Small intestine (tissue), 7 donors: Measurements from ENCODE around the gene CRYGA. TPM values are rescaled to one million over a fixed set of nuclear protein-coding genes. Genes with fewer than 3 reads are reported as not detected.
"Not testable (repeated sequence)": the region's sequence is repeated elsewhere in the genome, so short reads cannot be mapped to it uniquely, and the experiment has no call there.

ENCODE experiments used
- DNase-seq, 2 donors: peaks; one replicate each; pipeline versions ENCODE4 v3.0.0 to v3.0.0-alpha.2; 2013
- FAIRE-seq: peaks from 2 replicates; lab custom pipeline; 2012; peaks lifted over from hg19 to GRCh38; lab: Jason Lieb, UNC
- H3K27ac ChIP-seq, 3 donors: one replicate each; pipeline ENCODE4 v1.5.1; 2013; ENCODE audit warnings: low read length in 2 of 3, mild to moderate bottlenecking in 2 of 3, control low read depth in 1 of 3, inconsistent platforms in 1 of 3, low read depth in 1 of 3, moderate library complexity in 1 of 3
- H3K27me3 ChIP-seq, 3 donors: one replicate each; pipeline ENCODE4 v1.6.1; 2013; ENCODE audit warnings: low read length in 3 of 3, inconsistent platforms in 1 of 3; ENCODE audit not compliant: control insufficient read depth in 3 of 3, insufficient read depth in 3 of 3
- H3K36me3 ChIP-seq, 3 donors: one replicate each; pipeline ENCODE4 v1.6.1; 2013; ENCODE audit warnings: low read length in 3 of 3, inconsistent platforms in 1 of 3, low read depth in 1 of 3, mild to moderate bottlenecking in 1 of 3, moderate library complexity in 1 of 3; ENCODE audit not compliant: control insufficient read depth in 3 of 3, insufficient read depth in 2 of 3
- H3K4me1 ChIP-seq, 3 donors: one replicate each; pipeline ENCODE4 v1.6.1; 2013; ENCODE audit warnings: low read length in 2 of 3, inconsistent platforms in 1 of 3, low read depth in 1 of 3, mild to moderate bottlenecking in 1 of 3, moderate library complexity in 1 of 3; ENCODE audit not compliant: control insufficient read depth in 3 of 3, insufficient read depth in 2 of 3
- H3K4me3 ChIP-seq, 3 donors: one replicate each; pipeline ENCODE4 v1.5.1; 2013; ENCODE audit warnings: low read length in 3 of 3, control low read depth in 1 of 3, inconsistent platforms in 1 of 3, low read depth in 1 of 3, mild to moderate bottlenecking in 1 of 3, moderate library complexity in 1 of 3
- H3K9me3 ChIP-seq, 2 donors: one replicate each; pipeline ENCODE4 v1.6.1; 2013; ENCODE audit warnings: low read depth in 1 of 2, low read length in 1 of 2; ENCODE audit not compliant: control insufficient read depth in 2 of 2, insufficient read depth in 1 of 2
- WGBS, 3 donors: extraction: QIAGEN DNeasy Blood & Tissue Kit; methylation state at CpG; one replicate each; pipeline ENCODE4 v1.1.7; 2013; 5-methylcytosine and 5-hydroxymethylcytosine counted together
- polyA plus RNA-seq, 4 donors: library from polyadenylated mRNA; stranded (reverse) in 3 of 4; unstranded in 1 of 4; fragments of 200-250 nt in 3 of 4; fragments of 120-200 nt in 1 of 4; gene quantifications; one replicate each; pipeline versions ENCODE4 v1.2.1 to v1.2.3, GENCODE V29; 2013
- donor health status: healthy with polysubstance abuse.
- donor health status: control.
- donor health status: control.
- donor health status: Bipolar disorder and iron deficiency.
- donor health status: healthy.

Gene CRYGA
- polyA plus RNA-seq, 4 donors, result not detected

- Histone ChIP-seq H3K4me3 (no peak overlapping the region), H3K27ac (no peak overlapping the region), H3K27me3 (no peaks in the 10 kb centered on the region), H3K36me3 (no peaks in the 10 kb centered on the region), H3K9me3 (no peaks in the 10 kb centered on the region), H3K4me1 (peaks cover 0 to 27% (median 2%) of the 10 kb centered on the region in 3 donors)
- WGBS, 3 donors, result 88 to 92% (median 91%) methylated on average over 4 of the region's 4 CpGs
- FAIRE-seq (no peak), DNase-seq (no peak)
These were observed 36.3 kb downstream of the CRYGA start for GRCh38 chr2:208127090-208127489.

- FAIRE-seq (peak; percentile 41), DNase-seq (peak; percentile 50 to 73)
- no peaks in the 10 kb centered on the region for H3K27me3 ChIP-seq
- peaks cover 0 to 20% (median 2%) of the 10 kb centered on the region in 3 donors for H3K4me1 ChIP-seq
- H3K27ac ChIP-seq, result peak overlapping the region in 1 of 3 donors; percentile 11
- no peak overlapping the region for H3K4me3 ChIP-seq
- 17 to 60% (median 36%) methylated on average over 4 of the region's 4 CpGs for WGBS, 3 donors
- H3K36me3 ChIP-seq, result no peaks in the 10 kb centered on the region
- no peaks in the 10 kb centered on the region for H3K9me3 ChIP-seq
These were observed 38.1 kb downstream of the CRYGA start for GRCh38 chr2:208125251-208125650.

- not testable (repeated sequence) for H3K4me1 ChIP-seq, H3K27me3 ChIP-seq, H3K9me3 ChIP-seq, FAIRE-seq, H3K36me3 ChIP-seq
- H3K4me3 ChIP-seq, result peak within 1 kb of the TSS in 2 of 3 donors; percentile 10 to 30
- peak within 1 kb of the TSS in 1 of 3 donors; percentile 11 for H3K27ac ChIP-seq
- peak in 1 of 2 donors; percentile 28 for DNase-seq
- WGBS, 3 donors, result 23 to 59% (median 52%) methylated on average over 44 to 46 of the region's 46 CpGs
These were observed 39.2 kb downstream of the CRYGA start, which contains the start of gene CRYGD for GRCh38 chr2:208124013-208124715. CRYGD (minus strand) TSS chr2:208124524; CDS start chr2:208124473, 51 bp downstream.

GRCh38 chr2:208122248-208122647, 41.1 kb downstream of the CRYGA start:
- FAIRE-seq, result peak; percentile 98
- Histone ChIP-seq H3K9me3 (no peaks in the 10 kb centered on the region), H3K27ac (no peak overlapping the region), H3K27me3 (no peaks in the 10 kb centered on the region), H3K36me3 (no peaks in the 10 kb centered on the region), H3K4me1 (peaks cover 0 to 10% (median 0%) of the 10 kb centered on the region in 3 donors), H3K4me3 (no peak overlapping the region)
- DNase-seq, result no peak
- 92 to 98% (median 96%) methylated on average over 1 of the region's 1 CpG for WGBS, 3 donors

- 95 to 98% (median 95%) methylated on average over 3 of the region's 3 CpGs for WGBS, 3 donors
- DNase-seq (no peak), FAIRE-seq (no peak)
- Histone ChIP-seq H3K4me1 (no peaks in the 10 kb centered on the region), H3K9me3 (no peaks in the 10 kb centered on the region), H3K27me3 (no peaks in the 10 kb centered on the region), H3K36me3 (no peaks in the 10 kb centered on the region), H3K4me3 (no peak overlapping the region), H3K27ac (no peak overlapping the region)
These were observed 44.5 kb downstream of the CRYGA start for GRCh38 chr2:208118918-208119317.

- WGBS, 3 donors, result 53 to 76% (median 68%) methylated on average over 11 of the region's 11 CpGs
- DNase-seq, H3K4me1 ChIP-seq, H3K36me3 ChIP-seq, H3K4me3 ChIP-seq, H3K27me3 ChIP-seq, H3K9me3 ChIP-seq, H3K27ac ChIP-seq, FAIRE-seq: not testable (repeated sequence)
These were observed 46.0 kb downstream of the CRYGA start for GRCh38 chr2:208117390-208117789.

- WGBS, 3 donors, result 46 to 59% (median 50%) methylated on average over 7 of the region's 7 CpGs
These were observed 50.4 kb downstream of the CRYGA start for GRCh38 chr2:208112969-208113368.

GRCh38 chr2:208112273-208112745, 51.1 kb downstream of the CRYGA start:
- 64 to 85% (median 67%) methylated on average over 18 to 36 of the region's 36 CpGs for WGBS, 3 donors
- not testable (repeated sequence) for H3K27ac ChIP-seq, H3K36me3 ChIP-seq, H3K4me3 ChIP-seq, H3K4me1 ChIP-seq, H3K9me3 ChIP-seq, H3K27me3 ChIP-seq, FAIRE-seq
- peak in 1 of 2 donors; percentile 29 for DNase-seq

More at GRCh38 chr2:208112969-208113368, 50.4 kb downstream of the CRYGA start:
- H3K4me3 ChIP-seq, result no peak overlapping the region
- H3K27ac ChIP-seq, result no peak overlapping the region
- peaks cover 0 to 8% (median 0%) of the 10 kb centered on the region in 3 donors for H3K4me1 ChIP-seq
- no peak for FAIRE-seq
- DNase-seq, result peak in 1 of 2 donors; percentile 28
- no peaks in the 10 kb centered on the region for H3K9me3 ChIP-seq
- no peaks in the 10 kb centered on the region for H3K27me3 ChIP-seq
- no peaks in the 10 kb centered on the region for H3K36me3 ChIP-seq
